GM12878 (cell line): ENCODE data around the gene MAGT1.

Experiments
- FOXK2 ChIP-seq: fragments of 450-650 bp; IDR thresholded peaks from 2 replicates; pipeline ENCODE4 v1.6.1; 2017; ENCODE audit warnings: mild to moderate bottlenecking, moderate library complexity
- HCFC1 ChIP-seq: fragments of 150-350 bp; IDR thresholded peaks from 2 replicates; pipeline ENCODE4 v1.6.1; 2014; ENCODE audit warnings: low read length
- NFIC ChIP-seq: IDR thresholded peaks from 2 replicates; pipeline ENCODE4 v1.6.1; 2012; ENCODE audit warnings: low read depth, mild to moderate bottlenecking, inconsistent platforms, low read length, moderate library complexity
- RAD51 ChIP-seq: fragments of 450-650 bp; IDR thresholded peaks from 2 replicates; pipeline ENCODE4 v1.6.1; 2016; ENCODE audit warnings: moderate library complexity, mild to moderate bottlenecking, inconsistent platforms
- RBBP5 ChIP-seq: fragments of 200-600 bp; sonication (generic); conservative IDR thresholded peaks from 2 replicates; pipeline ENCODE4 v1.6.1; 2016
- TCF3 ChIP-seq: IDR thresholded peaks from 2 replicates; pipeline ENCODE4 v1.6.1; 2012; ENCODE audit warnings: low read depth, mild to moderate bottlenecking, low read length, borderline replicate concordance; ENCODE audit not compliant: insufficient read depth
- TF ChIP-seq, protein P1 (sequence below), 3 experiments: IDR thresholded peaks in 2 of 3; conservative IDR thresholded peaks in 1 of 3; 2 replicates each; pipeline ENCODE4 v1.5.1; 2011; ENCODE audit warnings: low read depth in 3 of 3, low read length in 3 of 3, mild to moderate bottlenecking in 3 of 3, control low read depth in 2 of 3, moderate library complexity in 2 of 3, inconsistent platforms in 1 of 3, mixed read lengths in 1 of 3; ENCODE audit not compliant: control insufficient read depth in 2 of 3, insufficient read depth in 1 of 3; ENCODE audit errors: extremely low read depth in 1 of 3
- TF ChIP-seq, protein P2 (sequence below): IDR thresholded peaks from 2 replicates; pipeline ENCODE4 v1.6.1; 2011; ENCODE audit warnings: borderline replicate concordance, low read depth, mild to moderate bottlenecking, moderate library complexity, mixed read lengths, low read length; ENCODE audit not compliant: insufficient read depth; ENCODE audit errors: extremely low read length

DNA sequence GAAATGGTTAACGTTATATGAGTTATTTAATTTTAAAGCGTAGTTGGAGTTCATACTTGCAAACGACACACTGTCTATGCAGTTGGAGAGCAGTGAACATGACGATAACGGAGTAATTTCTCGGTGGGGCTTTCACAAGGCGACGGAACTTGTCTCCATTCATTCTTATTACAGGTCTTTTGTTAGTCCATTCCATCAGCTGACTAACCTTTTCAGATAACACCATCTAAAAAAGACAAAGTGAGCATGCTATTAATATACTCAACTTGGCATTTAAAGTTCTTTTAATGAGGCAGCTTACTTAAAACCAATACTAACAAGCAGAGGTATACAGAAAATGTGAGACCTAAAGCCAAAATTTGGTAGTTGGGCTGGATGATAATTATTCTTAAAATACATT lies 19.9 kb downstream of the MAGT1 start:
- TF ChIP-seq, protein P1, sequence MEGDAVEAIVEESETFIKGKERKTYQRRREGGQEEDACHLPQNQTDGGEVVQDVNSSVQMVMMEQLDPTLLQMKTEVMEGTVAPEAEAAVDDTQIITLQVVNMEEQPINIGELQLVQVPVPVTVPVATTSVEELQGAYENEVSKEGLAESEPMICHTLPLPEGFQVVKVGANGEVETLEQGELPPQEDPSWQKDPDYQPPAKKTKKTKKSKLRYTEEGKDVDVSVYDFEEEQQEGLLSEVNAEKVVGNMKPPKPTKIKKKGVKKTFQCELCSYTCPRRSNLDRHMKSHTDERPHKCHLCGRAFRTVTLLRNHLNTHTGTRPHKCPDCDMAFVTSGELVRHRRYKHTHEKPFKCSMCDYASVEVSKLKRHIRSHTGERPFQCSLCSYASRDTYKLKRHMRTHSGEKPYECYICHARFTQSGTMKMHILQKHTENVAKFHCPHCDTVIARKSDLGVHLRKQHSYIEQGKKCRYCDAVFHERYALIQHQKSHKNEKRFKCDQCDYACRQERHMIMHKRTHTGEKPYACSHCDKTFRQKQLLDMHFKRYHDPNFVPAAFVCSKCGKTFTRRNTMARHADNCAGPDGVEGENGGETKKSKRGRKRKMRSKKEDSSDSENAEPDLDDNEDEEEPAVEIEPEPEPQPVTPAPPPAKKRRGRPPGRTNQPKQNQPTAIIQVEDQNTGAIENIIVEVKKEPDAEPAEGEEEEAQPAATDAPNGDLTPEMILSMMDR (IDR thresholded peaks at IDR 0.05 in 2 of 3, conservative IDR thresholded peaks at IDR 0.05 in 1 of 3; ENCODE audit: control insufficient read depth in 2 of 3, extremely low read depth in 1 of 3, insufficient read depth in 1 of 3, low read depth in 3 of 3, low read length in 3 of 3): no peak
- TF ChIP-seq HCFC1: no peak
- no peak for TF ChIP-seq RAD51
- no peak for TF ChIP-seq RBBP5
- no peak for TF ChIP-seq TCF3
- no peak for TF ChIP-seq FOXK2
- no peak for TF ChIP-seq NFIC
- TF ChIP-seq, protein P2, sequence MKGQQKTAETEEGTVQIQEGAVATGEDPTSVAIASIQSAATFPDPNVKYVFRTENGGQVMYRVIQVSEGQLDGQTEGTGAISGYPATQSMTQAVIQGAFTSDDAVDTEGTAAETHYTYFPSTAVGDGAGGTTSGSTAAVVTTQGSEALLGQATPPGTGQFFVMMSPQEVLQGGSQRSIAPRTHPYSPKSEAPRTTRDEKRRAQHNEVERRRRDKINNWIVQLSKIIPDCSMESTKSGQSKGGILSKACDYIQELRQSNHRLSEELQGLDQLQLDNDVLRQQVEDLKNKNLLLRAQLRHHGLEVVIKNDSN: no peak
